HL-60/S4 treated with phorbol 12-myristate 13-acetate at 8.2 ng/mL for 4 days and 3 days (cell line): ENCODE measurements around the gene WWOX.

Experiments used
- in situ Hi-C: fragments of 300-500 bp; cut with MboI; formaldehyde crosslinking; loops from 2 replicates; pipeline ENCODE4 v1.15.0; 2022; ENCODE audit warnings: low sequenced_read_pairs

The WWOX gene

DNA sequence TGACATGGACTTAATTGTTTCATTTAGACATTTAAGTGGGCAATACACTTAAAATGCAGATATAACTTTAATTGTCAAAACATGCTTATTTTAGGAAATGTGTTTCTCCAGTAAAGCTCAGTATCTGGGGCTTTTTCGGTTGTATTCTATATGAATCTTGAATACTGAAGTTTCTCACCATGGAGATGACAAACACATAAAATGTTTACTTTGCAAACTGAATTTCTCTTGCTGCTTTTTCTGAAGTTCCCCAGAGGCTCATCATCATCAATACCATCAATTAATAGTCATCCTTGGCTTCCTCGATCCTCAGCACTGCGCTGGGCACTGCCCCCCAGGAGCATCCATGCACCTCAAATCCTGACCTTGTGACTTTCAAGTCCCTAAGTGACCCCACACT is 227.3 kb downstream of the WWOX start:
- in situ Hi-C loops = no loop called here

- in situ Hi-C loops = no loop called here
These were observed 232.3 kb downstream of the WWOX start for GRCh38 chr16:78331731-78332130.

DNA sequence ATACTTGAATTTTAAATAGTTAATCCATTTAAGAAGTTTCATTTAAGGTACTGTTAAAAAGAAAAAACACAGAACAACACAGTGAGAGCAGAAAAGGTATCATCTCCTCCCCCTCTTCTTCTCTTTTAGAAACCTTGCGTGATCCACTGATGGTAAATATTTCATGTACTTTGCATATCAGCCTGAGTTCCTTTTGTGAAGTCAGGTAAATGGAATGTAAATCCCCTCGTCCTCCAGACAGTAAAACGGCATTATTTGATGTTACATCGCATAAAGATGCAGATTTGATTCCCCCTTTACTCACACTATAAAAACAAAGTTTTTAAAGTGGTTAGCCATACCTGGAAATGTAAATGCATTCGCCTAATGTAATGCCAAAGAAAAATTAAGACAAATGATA is 234.4 kb downstream of the WWOX start:
- in situ Hi-C loops = no loop called here

DNA sequence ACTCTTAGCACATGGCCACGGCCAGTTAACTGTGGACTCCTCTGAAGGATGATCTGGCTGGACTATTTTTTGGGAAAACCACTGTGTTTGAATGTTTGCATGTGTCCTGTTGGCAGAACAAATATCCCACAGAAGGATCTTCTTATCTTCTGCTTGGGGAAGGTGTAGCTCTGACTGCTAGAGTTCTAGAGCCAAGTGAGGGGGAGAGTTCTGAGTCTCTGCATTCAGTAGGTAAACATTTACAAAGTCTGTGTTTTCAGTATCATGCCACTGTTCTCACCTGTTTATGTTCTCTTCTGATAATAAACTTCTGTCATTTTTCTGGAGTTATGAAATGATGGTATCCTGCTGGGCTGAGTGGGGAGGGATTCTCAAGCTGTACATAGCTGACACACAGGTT is 241.1 kb downstream of the WWOX start:
- in situ Hi-C loops = no loop called here

DNA sequence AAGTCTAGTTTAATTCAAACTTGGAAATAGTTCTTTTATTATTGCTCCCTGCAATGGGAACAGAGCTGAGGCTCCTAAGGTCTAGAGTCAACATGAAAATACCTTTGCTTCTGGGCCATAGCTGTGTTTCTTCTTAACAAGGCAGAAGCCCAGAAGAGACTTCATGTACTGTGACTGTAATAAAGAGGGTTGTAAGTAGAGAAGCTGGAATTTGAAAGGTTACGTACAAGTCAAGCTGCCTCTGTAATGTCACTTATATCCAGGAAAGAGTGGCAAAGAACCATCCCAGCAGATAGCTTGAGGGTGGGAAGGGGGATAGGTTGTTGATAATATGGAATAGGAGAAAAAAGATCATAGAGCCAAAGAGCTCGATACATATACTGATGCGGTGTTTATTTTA is 248.6 kb downstream of the WWOX start:
- in situ Hi-C loops = no loop called here

DNA sequence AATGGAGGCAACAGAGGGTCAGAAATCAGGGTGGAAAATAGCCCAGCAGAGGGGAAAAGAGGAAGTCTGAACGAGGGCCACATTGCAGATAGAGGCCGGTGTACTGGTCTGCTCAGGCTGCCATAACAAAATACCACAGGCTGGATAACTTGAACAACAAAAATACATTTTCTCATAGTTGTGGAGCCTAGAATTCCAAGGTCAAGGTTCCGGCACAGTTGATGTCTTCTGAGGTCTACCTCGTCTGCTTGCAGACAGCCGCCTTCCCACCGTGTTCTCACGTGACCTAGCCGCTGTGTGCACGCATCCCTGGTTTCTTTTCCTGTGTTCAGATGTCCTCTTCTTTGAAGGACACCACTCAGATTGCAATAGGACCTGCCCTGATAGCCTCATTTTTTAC is 249.4 kb downstream of the WWOX start:
- in situ Hi-C loops = no loop called here

- in situ Hi-C loops = no loop called here
These were observed 252.7 kb downstream of the WWOX start for GRCh38 chr16:78352184-78352583.

- in situ Hi-C loops = no loop called here
These were observed 254.3 kb downstream of the WWOX start for GRCh38 chr16:78353640-78354275.

GRCh38 chr16:78362524-78363135 is 263.2 kb downstream of the WWOX start:
- in situ Hi-C loops = no loop called here

DNA sequence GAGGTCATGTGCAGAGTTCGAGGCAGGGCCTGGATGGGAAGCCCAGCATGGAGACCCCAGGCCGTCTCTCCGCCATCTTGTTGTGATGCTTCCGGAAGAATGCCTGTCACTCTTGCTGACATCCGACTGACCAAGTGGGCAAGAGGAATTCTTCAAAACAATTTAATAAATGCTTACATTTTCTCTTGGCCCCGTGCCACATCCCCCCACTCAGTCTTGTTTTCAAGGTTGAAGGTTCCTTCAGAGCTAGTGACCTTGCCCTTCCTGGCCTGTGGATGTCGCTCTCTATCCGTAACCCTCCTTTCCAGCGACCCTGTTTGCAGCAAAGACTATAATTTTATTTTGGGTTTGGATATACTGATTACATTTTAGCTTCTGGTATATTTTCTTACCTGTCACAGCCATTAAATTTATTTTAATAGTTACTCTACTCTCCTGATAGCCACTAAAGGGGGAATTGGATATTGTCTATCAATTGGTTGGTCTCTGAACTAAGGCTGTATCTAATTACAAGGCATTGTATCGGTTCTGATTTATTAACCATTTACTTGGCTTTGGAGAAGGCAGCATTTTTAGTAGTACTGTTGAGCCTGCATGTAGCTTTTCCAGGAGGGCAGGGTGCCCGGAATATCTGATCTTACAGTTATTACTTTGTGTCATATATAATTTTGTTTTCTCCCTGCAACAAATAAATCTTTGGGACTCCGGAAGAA is 264.5 kb downstream of the WWOX start:
- in situ Hi-C loops = no loop called here

DNA sequence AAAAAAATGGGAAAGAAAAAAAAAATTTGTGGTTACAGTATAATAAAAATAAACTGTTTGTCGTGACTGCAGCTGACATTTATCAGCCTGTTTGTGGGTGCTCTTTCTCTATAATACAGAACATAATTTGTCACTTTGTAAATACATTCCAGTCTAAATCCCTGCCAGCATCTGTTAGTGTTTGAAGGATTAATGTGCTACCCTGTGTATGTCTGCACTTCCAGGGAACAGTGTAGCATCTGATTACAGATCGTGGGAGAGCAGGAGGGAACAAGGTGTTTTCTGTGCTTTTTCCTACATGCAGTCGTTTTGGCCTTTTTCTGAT is 265.1 kb downstream of the WWOX start:
- in situ Hi-C loops = no loop called here

DNA sequence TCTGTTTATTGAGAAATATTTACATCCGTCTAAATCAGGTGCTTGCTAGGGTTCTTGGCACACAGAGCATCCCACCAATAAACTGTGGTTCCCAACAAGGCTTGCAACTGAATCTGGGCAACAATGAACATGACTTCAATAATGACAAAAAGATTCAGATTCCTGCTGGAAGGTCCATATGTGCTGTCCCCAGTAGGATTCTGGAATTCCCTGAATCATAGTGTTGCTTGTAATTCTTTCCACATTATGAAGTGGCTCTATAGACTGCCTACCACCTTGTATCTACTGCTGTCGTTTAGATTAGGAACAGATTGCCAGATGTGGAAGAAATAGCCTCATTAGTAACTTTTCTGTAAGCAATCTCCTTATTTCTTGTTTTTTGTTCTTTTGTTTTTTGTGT is 265.9 kb downstream of the WWOX start:
- in situ Hi-C loops = no loop called here

DNA sequence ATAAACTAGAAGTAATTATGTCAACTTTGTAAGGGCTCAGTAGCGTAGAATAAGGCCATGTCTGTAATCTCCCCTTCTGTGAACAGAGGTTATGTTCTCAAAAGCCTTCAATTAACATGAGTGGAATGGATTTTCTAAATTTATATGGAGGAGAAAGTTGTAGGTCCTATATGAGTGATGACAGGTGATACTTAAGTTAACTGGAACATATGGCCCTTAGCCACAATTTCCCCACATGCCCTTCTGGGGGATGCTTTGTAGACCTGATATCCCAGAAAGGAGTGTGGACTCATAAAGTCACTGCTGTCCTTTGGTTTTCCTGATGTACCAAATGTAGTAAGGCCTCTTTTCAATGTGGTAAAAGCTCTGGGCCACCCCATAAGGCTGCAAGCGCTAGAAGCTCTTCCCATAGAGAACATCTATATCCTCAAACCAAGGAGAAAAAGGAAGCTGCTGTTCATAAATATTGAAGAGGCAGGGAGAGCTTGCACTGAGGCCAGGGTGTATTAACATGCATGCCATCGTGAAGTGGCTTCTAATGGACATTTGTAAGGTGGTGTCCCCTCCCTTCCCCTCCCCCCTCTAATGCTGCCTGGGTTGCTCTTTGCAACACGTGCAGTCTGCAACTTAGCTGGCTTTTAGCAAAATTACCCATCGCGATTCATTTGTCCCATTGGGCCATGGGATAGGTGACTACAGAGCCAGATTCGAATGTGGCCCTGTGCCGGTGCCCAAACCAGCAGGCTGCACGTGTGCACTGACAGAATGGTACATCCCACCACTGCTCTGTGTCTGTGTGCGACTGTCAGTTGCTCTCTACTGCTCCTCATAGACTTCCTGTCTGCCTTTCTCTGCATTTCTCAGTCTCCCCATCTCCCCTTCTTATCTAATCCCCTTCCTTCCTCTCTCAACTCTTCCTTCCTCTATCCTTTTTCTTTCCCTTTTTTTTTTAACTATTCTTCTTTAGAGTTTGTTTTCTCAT is 269.0 kb downstream of the WWOX start:
- in situ Hi-C loops = no loop called here

DNA sequence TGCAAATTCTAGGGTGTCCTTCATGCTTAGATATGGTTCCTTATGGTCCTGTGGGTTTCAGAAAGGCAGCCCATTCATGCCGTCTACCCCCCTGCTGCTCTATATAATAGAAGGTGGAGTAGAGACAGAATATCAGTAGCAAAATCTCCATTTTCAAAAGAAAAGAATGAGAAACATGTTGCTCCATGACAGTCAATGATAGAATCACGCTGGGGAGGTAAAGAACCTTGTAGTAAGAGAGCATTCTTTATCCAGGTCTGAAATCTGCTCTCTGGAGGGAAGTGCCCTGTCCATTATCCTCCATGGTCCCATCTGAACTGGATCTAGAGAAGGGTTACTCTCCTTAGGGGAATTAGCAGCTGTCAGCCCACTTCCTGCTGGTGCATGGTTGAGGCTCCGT is 272.8 kb downstream of the WWOX start:
- in situ Hi-C loops = no loop called here

- in situ Hi-C loops = no loop called here
These were observed 275.7 kb downstream of the WWOX start for GRCh38 chr16:78375055-78375679.

DNA sequence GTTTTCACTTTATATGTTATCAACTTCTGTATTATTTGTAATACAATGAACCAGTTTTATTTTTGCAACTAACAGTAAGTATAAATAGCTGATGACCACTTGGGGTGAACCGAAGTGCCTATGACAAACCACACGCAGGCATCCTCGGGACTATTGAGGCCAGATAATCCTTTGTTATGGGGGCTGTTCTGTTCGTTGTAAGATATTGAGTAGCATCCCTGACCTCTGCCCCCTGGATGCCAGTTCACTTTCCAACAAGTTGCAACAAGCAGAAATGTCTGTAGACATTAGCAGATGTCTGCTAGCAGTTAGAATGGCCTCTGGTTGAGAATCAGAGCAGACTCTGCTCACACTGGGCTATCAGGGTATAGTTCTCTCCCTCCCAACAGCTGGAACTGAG is 277.0 kb downstream of the WWOX start:
- in situ Hi-C loops = no loop called here

GRCh38 chr16:78377312-78377711 is 277.9 kb downstream of the WWOX start:
- in situ Hi-C loops = no loop called here

DNA sequence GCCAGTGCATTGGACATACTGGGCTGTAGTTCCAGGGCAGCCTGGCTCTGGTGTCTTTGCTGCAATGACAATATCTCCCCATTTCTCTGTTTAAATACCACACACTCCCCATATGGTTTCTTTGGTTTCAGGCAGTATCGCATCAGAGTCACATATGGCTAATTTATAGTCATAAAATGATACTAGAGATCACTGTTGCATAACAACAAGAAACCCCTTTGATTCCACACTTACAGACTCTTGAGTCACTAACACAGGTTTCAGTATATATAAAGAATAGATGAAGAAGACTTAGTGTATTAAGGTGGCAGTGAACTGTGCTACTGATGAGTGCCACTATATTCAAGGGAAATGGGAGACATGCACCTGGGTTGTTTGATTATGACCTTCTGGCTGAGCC is 281.6 kb downstream of the WWOX start:
- in situ Hi-C loops = no loop called here

DNA sequence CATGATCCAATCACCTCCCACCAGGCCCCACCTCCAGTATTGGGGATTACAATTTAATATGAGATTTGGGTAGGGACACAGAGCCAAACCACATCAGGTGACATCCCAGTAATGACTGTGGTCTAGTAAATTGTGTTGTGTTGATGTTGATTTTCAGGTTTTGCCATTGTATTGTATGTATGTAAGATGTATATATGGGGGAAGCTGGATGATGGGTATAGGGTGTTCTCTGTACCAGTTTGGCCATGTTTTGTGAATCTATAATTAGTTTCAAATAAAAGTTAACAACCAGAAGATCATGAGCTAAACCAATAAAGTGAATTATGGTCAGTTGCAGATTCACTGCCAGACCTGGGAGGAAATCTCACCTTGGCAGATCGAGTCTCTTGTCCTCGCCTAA is 283.7 kb downstream of the WWOX start:
- in situ Hi-C loops = no loop called here

DNA sequence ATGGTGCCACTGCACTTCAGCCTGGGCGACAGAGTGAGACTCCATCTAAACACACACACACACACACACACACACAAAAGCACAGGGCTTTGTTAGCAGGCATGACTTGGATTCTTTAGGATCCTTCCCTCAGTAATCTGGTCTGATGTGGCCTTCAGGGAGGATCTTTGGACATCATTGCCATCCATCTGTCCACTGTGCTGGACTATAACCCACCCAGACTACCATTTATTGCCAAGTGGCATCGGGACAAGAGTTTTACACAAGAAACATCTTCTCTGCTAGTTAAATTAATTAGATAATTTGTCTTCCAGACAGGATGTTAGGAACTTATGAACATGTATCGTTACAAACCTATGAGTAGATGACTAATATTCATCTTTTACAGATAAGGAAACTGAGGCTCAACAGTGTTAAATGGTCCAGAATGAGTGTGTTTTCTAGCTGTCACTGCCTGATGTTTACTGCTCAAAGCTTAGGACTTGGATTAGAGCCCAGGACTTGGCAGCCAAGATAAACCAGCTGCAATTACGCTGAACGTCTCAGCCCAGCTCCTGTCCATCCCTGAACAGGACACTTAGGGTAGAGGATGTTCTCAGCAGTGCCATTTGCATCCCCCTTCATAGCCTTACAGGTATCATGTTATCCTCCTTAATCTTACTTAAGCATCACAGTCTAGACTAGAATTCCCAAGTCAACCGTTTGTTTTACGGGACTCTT is 285.8 kb downstream of the WWOX start:
- in situ Hi-C loops = no loop called here
